H1 (cell line): ENCODE measurements around the gene RING1. TPM values are rescaled to one million over a fixed set of nuclear protein-coding genes. Genes with fewer than 3 reads are reported as not detected.

Experiments
- ASH2L ChIP-seq: fragments of 200-600, 300-600 bp; sonication (generic); IDR thresholded peaks from one replicate; pipeline ENCODE4 v1.7.1; 2017; ENCODE audit warnings: low read length
- CHD2 ChIP-seq: IDR thresholded peaks from 2 replicates; pipeline ENCODE4 v1.6.1; 2012; ENCODE audit warnings: low read length, improper control_type of control experiment
- EGR1 ChIP-seq: IDR thresholded peaks from 2 replicates; pipeline ENCODE4 v1.6.1; 2011; ENCODE audit warnings: low read depth, low read length, borderline replicate concordance
- HDAC6 ChIP-seq: IDR thresholded peaks from one replicate; pipeline ENCODE4 v1.7.1; 2012; ENCODE audit warnings: low read depth, mild to moderate bottlenecking, inconsistent platforms, low read length, moderate library complexity
- KDM4A ChIP-seq: IDR thresholded peaks from one replicate; pipeline ENCODE4 v1.7.1; 2012; ENCODE audit warnings: low read depth, mild to moderate bottlenecking, moderate library complexity, low read length, inconsistent platforms; ENCODE audit not compliant: severe bottlenecking
- MAFK ChIP-seq: IDR thresholded peaks from 2 replicates; pipeline ENCODE4 v1.6.1; 2012; ENCODE audit warnings: low read depth, mild to moderate bottlenecking, improper control_type of control experiment, low read length
- NRF1 ChIP-seq: IDR thresholded peaks from 2 replicates; pipeline ENCODE4 v1.6.1; 2011; ENCODE audit warnings: mild to moderate bottlenecking, low read depth, low read length, improper control_type of control experiment
- PHF8 ChIP-seq: fragments of 200-600 bp; sonication (generic); conservative IDR thresholded peaks from 2 replicates; pipeline ENCODE4 v1.7.1; 2012; ENCODE audit warnings: low read depth, mild to moderate bottlenecking, inconsistent platforms, low read length, moderate library complexity
- POLR2A ChIP-seq, 2 experiments: IDR thresholded peaks; 1 replicate in 1 of 2; 2 replicates in 1 of 2; pipeline ENCODE4 v1.6.1; 2011; ENCODE audit warnings: low read depth in 2 of 2, low read length in 2 of 2, mild to moderate bottlenecking in 2 of 2; ENCODE audit errors: control extremely low read depth in 1 of 2
- RAD21 ChIP-seq, 2 experiments: IDR thresholded peaks in 1 of 2; conservative IDR thresholded peaks in 1 of 2; 2 replicates each; pipeline ENCODE4 v1.6.1; 2011; ENCODE audit warnings: low read depth in 2 of 2, low read length in 2 of 2, improper control_type of control experiment in 1 of 2, inconsistent platforms in 1 of 2, mild to moderate bottlenecking in 1 of 2, moderate library complexity in 1 of 2
- SIN3A ChIP-seq, 2 experiments: IDR thresholded peaks in 1 of 2; conservative IDR thresholded peaks in 1 of 2; 2 replicates each; pipeline ENCODE4 v1.6.1; 2011 to 2012; ENCODE audit warnings: low read length in 2 of 2, improper control_type of control experiment in 1 of 2, low read depth in 1 of 2, mild to moderate bottlenecking in 1 of 2
- SP1 ChIP-seq: IDR thresholded peaks from 2 replicates; pipeline ENCODE4 v1.6.1; 2011; ENCODE audit warnings: low read depth, low read length
- SP2 ChIP-seq: IDR thresholded peaks from 2 replicates; pipeline ENCODE4 v1.6.1; 2012; ENCODE audit warnings: mild to moderate bottlenecking, low read length, inconsistent platforms
- TAF1 ChIP-seq: IDR thresholded peaks from 2 replicates; pipeline ENCODE4 v1.6.1; 2011; ENCODE audit warnings: mild to moderate bottlenecking, low read depth, low read length
- TAF7 ChIP-seq: optimal IDR thresholded peaks from 2 replicates; pipeline ENCODE3; 2011; ENCODE audit warnings: low read depth, mild to moderate bottlenecking, inconsistent platforms, low read length, moderate library complexity, borderline replicate concordance
- TEAD4 ChIP-seq: IDR thresholded peaks from 2 replicates; pipeline ENCODE4 v1.6.1; 2012; ENCODE audit warnings: low read depth, low read length, inconsistent platforms, mixed read lengths
- USF2 ChIP-seq: IDR thresholded peaks from 2 replicates; pipeline ENCODE4 v1.6.1; 2011; ENCODE audit warnings: low read length, improper control_type of control experiment
- polyA plus RNA-seq, 7 experiments: library from polyadenylated mRNA; depleted of rRNA in 3 of 7; stranded (reverse) in 5 of 7; unstranded in 2 of 7; fragments of >200 nt in 5 of 7; fragments of 200-250 nt in 2 of 7; gene quantifications; 1 replicate in 5 of 7; 2 replicates in 1 of 7; 4 replicates in 1 of 7; pipeline versions ENCODE4 v1.2.1 to v1.2.3, GENCODE V29; 2011 to 2013; ENCODE audit warnings: missing spikeins in 2 of 7, mixed read lengths in 2 of 7
- total RNA-seq: library from RNA; stranded (reverse); fragmentation: NEBNext Ultra II Directional; extraction: Animal tissue kit (Norgen Biotek cat#: 25700); gene quantifications from 2 replicates; pipeline ENCODE4 v1.2.1, GENCODE V29; 2021
- TF ChIP-seq, protein P1 (sequence below): IDR thresholded peaks from 2 replicates; pipeline ENCODE4 v1.6.1; 2012; ENCODE audit warnings: low read length, inconsistent platforms
- TF ChIP-seq, protein P2 (sequence below): IDR thresholded peaks from 2 replicates; pipeline ENCODE4 v1.6.1; 2012; ENCODE audit warnings: inconsistent platforms

Gene RING1
- total and polyA plus RNA-seq, 2 of the 8 experiments (the other 6 are each of a cell fraction or from before 2014, with no cell fraction given), result 16.4 to 26.0 TPM

DNA sequence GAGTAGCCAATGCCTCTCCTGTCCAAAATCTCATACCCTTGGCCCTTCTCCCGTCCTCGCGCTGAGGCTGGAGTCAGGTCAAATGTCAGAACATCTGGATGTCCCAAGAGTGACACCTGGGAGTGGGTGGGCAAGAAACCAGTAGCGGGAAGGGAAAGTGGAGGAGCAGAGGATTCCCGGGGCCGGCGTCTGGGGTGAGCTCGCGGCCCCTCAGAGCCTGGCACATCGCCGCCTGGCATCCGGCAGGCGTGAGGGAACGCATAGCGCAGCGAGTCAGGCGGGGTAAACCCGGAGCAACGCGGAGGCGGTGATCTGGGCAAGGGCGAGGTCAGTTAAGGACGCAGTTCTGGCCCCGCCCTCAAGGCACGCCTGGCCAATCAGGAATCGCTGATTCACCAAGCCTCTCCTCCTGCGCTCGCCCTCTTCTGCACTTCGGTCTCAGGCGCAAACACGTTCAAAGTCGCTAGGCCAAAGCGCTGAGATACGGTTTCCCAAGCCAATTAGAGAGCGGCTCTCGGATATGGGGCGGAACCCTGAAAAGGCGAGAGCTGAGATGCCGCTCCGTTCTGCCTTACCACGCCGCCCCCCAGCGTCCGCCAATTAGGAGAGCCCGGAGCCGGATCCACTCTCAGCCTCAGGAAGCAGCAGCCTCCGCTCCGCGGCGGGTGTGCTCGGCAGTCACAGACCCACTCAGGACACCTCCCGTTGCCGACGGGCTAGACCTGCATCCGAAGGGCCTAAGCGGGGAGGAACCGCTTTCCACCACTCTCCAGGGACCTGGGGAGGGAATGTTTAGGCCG lies 40.8 kb downstream of the RING1 start (continued):
- no peak for TF ChIP-seq USF2
- peak; percentile 7; the same call in 1 of the 2 replicates for TF ChIP-seq MAFK
- TF ChIP-seq RAD21 (IDR thresholded peaks at IDR 0.05 in 1 of 2, conservative IDR thresholded peaks at IDR 0.05 in 1 of 2; ENCODE audit: low read depth in 2 of 2, low read length in 2 of 2), result peak; percentile 6 to 22; a peak in 1 of 4 replicates
- TF ChIP-seq ASH2L, result peak; percentile 40
- TF ChIP-seq, protein P1, sequence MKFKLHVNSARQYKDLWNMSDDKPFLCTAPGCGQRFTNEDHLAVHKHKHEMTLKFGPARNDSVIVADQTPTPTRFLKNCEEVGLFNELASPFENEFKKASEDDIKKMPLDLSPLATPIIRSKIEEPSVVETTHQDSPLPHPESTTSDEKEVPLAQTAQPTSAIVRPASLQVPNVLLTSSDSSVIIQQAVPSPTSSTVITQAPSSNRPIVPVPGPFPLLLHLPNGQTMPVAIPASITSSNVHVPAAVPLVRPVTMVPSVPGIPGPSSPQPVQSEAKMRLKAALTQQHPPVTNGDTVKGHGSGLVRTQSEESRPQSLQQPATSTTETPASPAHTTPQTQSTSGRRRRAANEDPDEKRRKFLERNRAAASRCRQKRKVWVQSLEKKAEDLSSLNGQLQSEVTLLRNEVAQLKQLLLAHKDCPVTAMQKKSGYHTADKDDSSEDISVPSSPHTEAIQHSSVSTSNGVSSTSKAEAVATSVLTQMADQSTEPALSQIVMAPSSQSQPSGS, result no peak
- peak in 1 of 2 experiments; percentile 70; a peak in 2 of 4 replicates for TF ChIP-seq SIN3A (conservative IDR thresholded peaks at IDR 0.05 in 1 of 2, IDR thresholded peaks at IDR 0.05 in 1 of 2; ENCODE audit: low read depth in 1 of 2, low read length in 2 of 2)
- no peak for TF ChIP-seq HDAC6
- TF ChIP-seq TAF1, result peak; percentile 36; the same call in 1 of the 2 replicates
- TF ChIP-seq TAF7, result no peak
- peak; percentile 64 for TF ChIP-seq CHD2
- TF ChIP-seq PHF8, result peak; percentile 50
- TF ChIP-seq POLR2A (IDR thresholded peaks at IDR 0.05; ENCODE audit: control extremely low read depth in 1 of 2, low read depth in 2 of 2, low read length in 2 of 2), result peak in 1 of 2 experiments; percentile 70; a peak in 2 of 3 replicates
- TF ChIP-seq, protein P2, sequence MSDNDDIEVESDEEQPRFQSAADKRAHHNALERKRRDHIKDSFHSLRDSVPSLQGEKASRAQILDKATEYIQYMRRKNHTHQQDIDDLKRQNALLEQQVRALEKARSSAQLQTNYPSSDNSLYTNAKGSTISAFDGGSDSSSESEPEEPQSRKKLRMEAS, result peak; percentile 46; the same call in 1 of the 2 replicates
- peak; percentile 70; the same call in 1 of the 2 replicates for TF ChIP-seq SP1
- 0 out of 2 replicates have a peak, but pooled peaks have one; percentile 9 for TF ChIP-seq NRF1
- peak; percentile 19; the same call in 1 of the 2 replicates for TF ChIP-seq SP2
- 0 out of 2 replicates have a peak, but pooled peaks have one; percentile 20 for TF ChIP-seq TEAD4
- TF ChIP-seq KDM4A, result peak; percentile 77
- TF ChIP-seq EGR1, result no peak
- TF ChIP-seq, all 59 proteins: peak for 20
